ENCODE results near the gene WDR1.
A peak's percentile ranks its signal among the peaks of the same experiment; 100 is the strongest.
"Not testable (repeated sequence)": the region's sequence is repeated elsewhere in the genome, so short reads cannot be mapped to it uniquely, and the experiment has no call there.

WDR1 gene

GRCh38 chr4:10130178-10130888 lies 13.7 kb upstream of the WDR1 start:
- no peak for DNase-seq

- DNase-seq, result no peak
Measured at GRCh38 chr4:10129196-10130177, 12.9 kb upstream of the WDR1 start.

GRCh38 chr4:10128761-10129160 lies 12.2 kb upstream of the WDR1 start:
- DNase-seq, result no peak

- DNase-seq, result not testable (repeated sequence)
Measured at GRCh38 chr4:10127531-10127930, 10.9 kb upstream of the WDR1 start.

GRCh38 chr4:10124167-10124930 lies 7.8 kb upstream of the WDR1 start:
- DNase-seq, result no peak

GRCh38 chr4:10123227-10124101 lies 6.9 kb upstream of the WDR1 start:
- no peak for DNase-seq

- DNase-seq, result no peak
Measured at GRCh38 chr4:10122236-10122932, 5.8 kb upstream of the WDR1 start.

GRCh38 chr4:10121568-10122208 lies 5.1 kb upstream of the WDR1 start:
- DNase-seq, result no peak

GRCh38 chr4:10120943-10121567 lies 4.5 kb upstream of the WDR1 start:
- DNase-seq, result no peak

- no peak for DNase-seq
Measured at GRCh38 chr4:10119773-10120172, 3.2 kb upstream of the WDR1 start.

GRCh38 chr4:10119278-10119677 lies 2.7 kb upstream of the WDR1 start:
- DNase-seq, result no peak

GRCh38 chr4:10118048-10119004 lies 1.7 kb upstream of the WDR1 start:
- no peak for DNase-seq

- no peak for DNase-seq
Measured at GRCh38 chr4:10117359-10118047, 904 bp upstream of the WDR1 start.

- DNase-seq, result peak; percentile 60
Measured at GRCh38 chr4:10115797-10116568, 616 bp downstream of the WDR1 start.

GRCh38 chr4:10115271-10115796 lies 1.3 kb downstream of the WDR1 start:
- DNase-seq, result no peak

GRCh38 chr4:10114607-10115006 lies 2.0 kb downstream of the WDR1 start:
- no peak for DNase-seq

GRCh38 chr4:10114147-10114546 lies 2.5 kb downstream of the WDR1 start:
- no peak for DNase-seq
